GM18505 (cell line): ENCODE measurements around the gene GRSF1.
"Not testable (repeated sequence)": the region's sequence is repeated elsewhere in the genome, so short reads cannot be mapped to it uniquely, and the experiment has no call there.

Source experiments
- ATAC-seq: cut with Tn5 transposase; IDR thresholded peaks from one replicate; pipeline ENCODE4 v1.9.1; 2021; ENCODE audit not compliant: unreplicated experiment
- POLR2A ChIP-seq: IDR thresholded peaks from 4 replicates; pipeline ENCODE4 v1.6.1; 2011; ENCODE audit warnings: borderline replicate concordance; ENCODE audit not compliant: insufficient read depth, insufficient read length; ENCODE audit errors: extremely low read depth

Gene GRSF1

GRCh38 chr4:70842761-70843435 lies 3.2 kb upstream of the GRSF1 start:
- no peak for TF ChIP-seq POLR2A
- ATAC-seq, result no peak

- no peak for TF ChIP-seq POLR2A
Measured at GRCh38 chr4:70841951-70842350, 2.3 kb upstream of the GRSF1 start.

GRCh38 chr4:70841211-70841610 lies 1.5 kb upstream of the GRSF1 start:
- TF ChIP-seq POLR2A, result no peak
- no peak for ATAC-seq

More at GRCh38 chr4:70841951-70842350, 2.3 kb upstream of the GRSF1 start:
- ATAC-seq, result no peak

GRCh38 chr4:70840631-70841030 lies 941 bp upstream of the GRSF1 start:
- ATAC-seq, result not testable (repeated sequence)

- not testable (repeated sequence) for ATAC-seq
Measured at GRCh38 chr4:70840137-70840536, 447 bp upstream of the GRSF1 start.

- ATAC-seq, result peak; percentile 56
Measured at GRCh38 chr4:70838666-70839588, 763 bp downstream of the GRSF1 start.

GRCh38 chr4:70838204-70838603 lies 1.5 kb downstream of the GRSF1 start:
- ATAC-seq, result no peak
- TF ChIP-seq POLR2A, result no peak

More at GRCh38 chr4:70838666-70839588, 763 bp downstream of the GRSF1 start:
- peak; percentile 54 for TF ChIP-seq POLR2A

GRCh38 chr4:70836081-70836480 lies 3.6 kb downstream of the GRSF1 start:
- ATAC-seq, result no peak
- TF ChIP-seq POLR2A, result no peak

GRCh38 chr4:70833675-70834074 lies 6.0 kb downstream of the GRSF1 start:
- ATAC-seq, result no peak
- no peak for TF ChIP-seq POLR2A

GRCh38 chr4:70831293-70831692 lies 8.4 kb downstream of the GRSF1 start:
- ATAC-seq, result no peak

GRCh38 chr4:70830054-70830453 lies 9.6 kb downstream of the GRSF1 start:
- ATAC-seq, result no peak
- TF ChIP-seq POLR2A, result no peak

More at GRCh38 chr4:70831293-70831692, 8.4 kb downstream of the GRSF1 start:
- TF ChIP-seq POLR2A, result no peak

- TF ChIP-seq POLR2A, result no peak
Measured at GRCh38 chr4:70829492-70829891, 10.2 kb downstream of the GRSF1 start.

GRCh38 chr4:70829015-70829414 lies 10.7 kb downstream of the GRSF1 start:
- no peak for TF ChIP-seq POLR2A
- ATAC-seq, result no peak

More at GRCh38 chr4:70829492-70829891, 10.2 kb downstream of the GRSF1 start:
- ATAC-seq, result no peak

GRCh38 chr4:70818921-70819320 lies 20.8 kb downstream of the GRSF1 start:
- ATAC-seq, result no peak
- TF ChIP-seq POLR2A, result no peak
